NT2/D1 (cell line): ENCODE results near the gene USP27X.

Experiments
- DNase-seq: peaks from one replicate; pipeline ENCODE4 v3.0.0-alpha.2; 2011; ENCODE audit warnings: low read depth, low spot score
- H3K27me3 ChIP-seq: 2 replicates; pipeline ENCODE4 v1.6.0; 2011; ENCODE audit warnings: mild to moderate bottlenecking; ENCODE audit not compliant: insufficient read length, insufficient read depth
- H3K36me3 ChIP-seq: 2 replicates; pipeline ENCODE4 v1.6.1; 2011; ENCODE audit warnings: mild to moderate bottlenecking, low read length, mixed read lengths; ENCODE audit not compliant: insufficient read depth, insufficient read length
- H3K4me1 ChIP-seq: 2 replicates; pipeline ENCODE4 v1.5.1; 2011; ENCODE audit not compliant: insufficient read depth, insufficient read length
- H3K4me3 ChIP-seq: 2 replicates; pipeline ENCODE4 v1.5.1; 2011; ENCODE audit warnings: low read depth; ENCODE audit not compliant: insufficient read length
- H3K9ac ChIP-seq: 2 replicates; pipeline ENCODE4 v1.6.0; 2011; ENCODE audit warnings: low read depth; ENCODE audit not compliant: insufficient read length
- H3K9me3 ChIP-seq: 2 replicates; pipeline ENCODE4 v1.5.1; 2011; ENCODE audit warnings: mild to moderate bottlenecking, low read length; ENCODE audit not compliant: insufficient read depth
- SUZ12 ChIP-seq: IDR thresholded peaks from 2 replicates; pipeline ENCODE4 v1.6.1; 2011; ENCODE audit not compliant: insufficient read length, insufficient read depth; ENCODE audit errors: extremely low read depth
- YY1 ChIP-seq: IDR thresholded peaks from 2 replicates; pipeline ENCODE4 v1.6.1; 2011; ENCODE audit not compliant: insufficient read length, insufficient read depth
- ZNF274 ChIP-seq: IDR thresholded peaks from 2 replicates; pipeline ENCODE4 v1.6.1; 2011; ENCODE audit warnings: mild to moderate bottlenecking, low read depth, low read length

USP27X gene

DNA sequence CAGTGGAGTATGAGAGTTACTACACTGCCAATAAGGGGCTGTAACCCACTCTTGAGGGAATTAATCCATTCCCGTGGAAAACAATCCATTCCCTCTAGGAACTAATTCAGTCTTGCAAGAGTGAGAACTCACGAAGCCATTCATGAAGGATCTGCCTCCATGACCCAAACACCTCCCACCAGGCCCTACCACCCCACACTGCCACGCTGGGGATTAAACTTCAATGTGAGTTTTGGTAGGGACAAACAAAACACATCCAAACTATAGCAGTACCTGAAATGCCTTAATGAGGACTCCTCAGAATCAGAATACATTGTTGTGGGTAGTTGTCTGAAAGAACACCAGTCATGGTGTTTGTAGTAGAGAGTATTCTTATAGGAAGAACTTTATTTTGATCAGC is 31.0 kb upstream of the USP27X start:
- Histone ChIP-seq H3K36me3 (no peaks in the 10 kb centered on the region), H3K27me3 (no peaks in the 10 kb centered on the region)
- TF ChIP-seq ZNF274 (peak; percentile 75), YY1 (no peak)

GRCh38 chrX:49850028-49850427 is 29.3 kb upstream of the USP27X start:
- peaks cover 19% of the 10 kb centered on the region for H3K9me3 ChIP-seq
- no peak overlapping the region for H3K4me3 ChIP-seq
- H3K27me3 ChIP-seq: no peaks in the 10 kb centered on the region

More for the DNA sequence above, 31.0 kb upstream of the USP27X start:
- Histone ChIP-seq H3K9ac (no peak overlapping the region), H3K4me1 (no peaks in the 10 kb centered on the region), H3K4me3 (no peak overlapping the region), H3K9me3 (peaks cover 19% of the 10 kb centered on the region)
- DNase-seq: no peak

GRCh38 chrX:49853661-49854060 is 25.6 kb upstream of the USP27X start:
- H3K4me3 ChIP-seq: no peak overlapping the region
- TF ChIP-seq YY1: no peak
- no peak overlapping the region for H3K9ac ChIP-seq
- no peaks in the 10 kb centered on the region for H3K27me3 ChIP-seq
- no peaks in the 10 kb centered on the region for H3K4me1 ChIP-seq
- DNase-seq: no peak
- H3K9me3 ChIP-seq: peaks cover 9% of the 10 kb centered on the region
- no peaks in the 10 kb centered on the region for H3K36me3 ChIP-seq

More at GRCh38 chrX:49850028-49850427, 29.3 kb upstream of the USP27X start:
- Histone ChIP-seq H3K36me3 (no peaks in the 10 kb centered on the region), H3K4me1 (no peaks in the 10 kb centered on the region), H3K9ac (no peak overlapping the region)
- TF ChIP-seq SUZ12 (no peak), YY1 (no peak), ZNF274 (no peak)
- no peak for DNase-seq

GRCh38 chrX:49856819-49857218 is 22.5 kb upstream of the USP27X start:
- Histone ChIP-seq H3K4me1 (no peaks in the 10 kb centered on the region), H3K36me3 (no peaks in the 10 kb centered on the region), H3K27me3 (no peaks in the 10 kb centered on the region), H3K4me3 (no peak overlapping the region), H3K9ac (no peak overlapping the region), H3K9me3 (no peaks in the 10 kb centered on the region)
- TF ChIP-seq ZNF274: no peak
- no peak for DNase-seq

DNA sequence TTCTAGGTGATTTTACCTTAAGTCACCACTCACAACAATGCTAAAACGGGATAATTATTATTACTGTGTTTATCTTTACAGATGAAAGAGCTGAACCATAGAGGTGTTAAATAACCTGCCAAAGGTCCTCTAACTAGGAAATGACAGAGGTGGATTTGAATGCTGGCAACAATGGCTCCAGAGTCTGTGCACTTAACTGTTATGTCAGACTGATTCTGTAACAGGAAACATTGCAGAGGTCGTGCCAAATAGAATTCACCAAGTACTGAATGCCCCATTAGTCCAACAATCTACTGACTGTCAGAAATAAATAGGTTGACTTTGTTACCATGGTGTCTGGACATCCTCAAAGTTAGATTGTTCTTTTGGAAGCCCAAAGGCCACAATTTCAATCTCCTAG is 20.9 kb upstream of the USP27X start:
- TF ChIP-seq YY1: no peak
- TF ChIP-seq ZNF274: no peak
- no peak for TF ChIP-seq SUZ12

GRCh38 chrX:49859491-49859890 is 19.8 kb upstream of the USP27X start:
- no peak for DNase-seq
- no peaks in the 10 kb centered on the region for H3K36me3 ChIP-seq
- H3K4me1 ChIP-seq: no peaks in the 10 kb centered on the region
- H3K9me3 ChIP-seq: no peaks in the 10 kb centered on the region
- H3K9ac ChIP-seq: no peak overlapping the region
- no peaks in the 10 kb centered on the region for H3K27me3 ChIP-seq
- no peak overlapping the region for H3K4me3 ChIP-seq
- no peak for TF ChIP-seq SUZ12
- TF ChIP-seq ZNF274: no peak
- TF ChIP-seq YY1: no peak

More for the DNA sequence above, 20.9 kb upstream of the USP27X start:
- no peaks in the 10 kb centered on the region for H3K4me1 ChIP-seq
- no peaks in the 10 kb centered on the region for H3K9me3 ChIP-seq
- no peak overlapping the region for H3K4me3 ChIP-seq
- DNase-seq: no peak
- H3K36me3 ChIP-seq: no peaks in the 10 kb centered on the region
- no peaks in the 10 kb centered on the region for H3K27me3 ChIP-seq
- no peak overlapping the region for H3K9ac ChIP-seq

GRCh38 chrX:49860867-49861535 is 18.3 kb upstream of the USP27X start:
- no peak for DNase-seq
- Histone ChIP-seq H3K4me1 (no peaks in the 10 kb centered on the region), H3K9ac (no peak overlapping the region), H3K9me3 (no peaks in the 10 kb centered on the region), H3K4me3 (no peak overlapping the region), H3K36me3 (no peaks in the 10 kb centered on the region), H3K27me3 (no peaks in the 10 kb centered on the region)
- TF ChIP-seq YY1: no peak
- no peak for TF ChIP-seq SUZ12
- TF ChIP-seq ZNF274: no peak

- H3K4me3 ChIP-seq: no peak overlapping the region
- no peak for DNase-seq
- no peaks in the 10 kb centered on the region for H3K27me3 ChIP-seq
- no peaks in the 10 kb centered on the region for H3K4me1 ChIP-seq
- H3K9me3 ChIP-seq: no peaks in the 10 kb centered on the region
- TF ChIP-seq YY1 (no peak), ZNF274 (no peak), SUZ12 (no peak)
- H3K9ac ChIP-seq: no peak overlapping the region
- H3K36me3 ChIP-seq: no peaks in the 10 kb centered on the region
These were observed 17.2 kb upstream of the USP27X start for GRCh38 chrX:49862093-49862492.
